ENCODE results near the gene HSD11B1. TPM values are rescaled to one million over a fixed set of nuclear protein-coding genes. Genes with fewer than 3 reads are reported as not detected.

Gene HSD11B1
- total and polyA plus RNA-seq, 12 donors: 0.59 to 15.7 (median 3.0) TPM

GRCh38 chr1:209678981-209679539 lies 25.6 kb upstream of the HSD11B1 start:
- no peak for ATAC-seq
- Histone ChIP-seq H3K27ac (no peak overlapping the region), H3K36me3 (no peaks in the 10 kb centered on the region), H3K9me3 (no peaks in the 10 kb centered on the region), H3K27me3 (peaks cover 0 to 72% (median 0%) of the 10 kb centered on the region in 7 donors), H3K4me3 (no peak overlapping the region), H3K4me1 (peaks cover 3 to 33% (median 26%) of the 10 kb centered on the region in 9 donors)
- no peak for DNase-seq
- 84 to 91% methylated on average over 4 of the region's 4 CpGs for WGBS, 2 donors
- TF ChIP-seq CTCF (IDR thresholded peaks at IDR 0.05): no peak
- intact Hi-C loops (cut with DNase I): loop anchor here in 4 of 10 donors (5.0 kb wide), 1 partner anchor 37 kb away; no protein-coding TSS in a partner anchor

GRCh38 chr1:209685821-209686220 lies 18.8 kb upstream of the HSD11B1 start:
- Histone ChIP-seq H3K9me3 (no peaks in the 10 kb centered on the region), H3K4me3 (no peak overlapping the region), H3K27me3 (peaks cover 0 to 28% (median 0%) of the 10 kb centered on the region in 7 donors), H3K36me3 (no peaks in the 10 kb centered on the region), H3K4me1 (peaks cover 0 to 39% (median 30%) of the 10 kb centered on the region in 9 donors), H3K27ac (no peak overlapping the region)
- ATAC-seq (no peak), DNase-seq (no peak)
- intact Hi-C loops (cut with DNase I): loop anchor here in 4 of 10 donors (5.0 to 10.0 kb wide), 4 partner anchors 39 to 99 kb away; no protein-coding TSS in a partner anchor
- TF ChIP-seq CTCF (IDR thresholded peaks at IDR 0.05): no peak
- 67 to 72% methylated on average over 4 of the region's 4 CpGs for WGBS, 2 donors

- intact Hi-C loops (cut with DNase I): loop anchor here in 4 of 10 donors (5.0 to 10.0 kb wide), 4 partner anchors 39 to 99 kb away; no protein-coding TSS in a partner anchor
- no peaks in the 10 kb centered on the region for H3K36me3 ChIP-seq
- H3K27ac ChIP-seq: no peak overlapping the region
- no peaks in the 10 kb centered on the region for H3K9me3 ChIP-seq
- H3K4me3 ChIP-seq: no peak overlapping the region
- DNase-seq (no peak), ATAC-seq (no peak)
- peaks cover 0 to 23% (median 0%) of the 10 kb centered on the region in 7 donors for H3K27me3 ChIP-seq
- TF ChIP-seq CTCF (IDR thresholded peaks at IDR 0.05): no peak
- H3K4me1 ChIP-seq: peaks cover 0 to 39% (median 30%) of the 10 kb centered on the region in 9 donors
- WGBS, 2 donors: 59 to 64% methylated on average over 4 of the region's 4 CpGs
These were observed 18.3 kb upstream of the HSD11B1 start for GRCh38 chr1:209686322-209686721.

GRCh38 chr1:209688746-209689234 lies 15.9 kb upstream of the HSD11B1 start:
- Histone ChIP-seq H3K36me3 (no peaks in the 10 kb centered on the region), H3K27ac (peak overlapping the region in 3 of 10 donors; percentile 11 to 45 (median 36)), H3K4me3 (no peak overlapping the region), H3K4me1 (peaks cover 0 to 52% (median 30%) of the 10 kb centered on the region in 9 donors), H3K9me3 (no peaks in the 10 kb centered on the region), H3K27me3 (peaks cover 0 to 3% (median 0%) of the 10 kb centered on the region in 7 donors)
- TF ChIP-seq CTCF (IDR thresholded peaks at IDR 0.05): no peak
- ATAC-seq: peak; percentile 15 to 62 (median 52)
- 37 to 45% methylated on average over 1 of the region's 1 CpG for WGBS, 2 donors
- intact Hi-C loops (cut with DNase I): loop anchor here in 4 of 10 donors (5.0 to 10.0 kb wide), 4 partner anchors 41 to 101 kb away; no protein-coding TSS in a partner anchor
- no peak for DNase-seq
